PC-3 (cell line): Measurements from ENCODE around the gene CFTR.

Source experiments
- EZH2 ChIP-seq: fragments of 300-600 bp; sonication (generic); IDR thresholded peaks from one replicate; pipeline ENCODE4 v1.6.1; 2017; ENCODE audit warnings: antibody characterized with exemption, mild to moderate bottlenecking, low read length; ENCODE audit not compliant: unreplicated experiment
- EZH2phosphoT487 ChIP-seq: fragments of 300-600 bp; sonication (generic); IDR thresholded peaks from 2 replicates; pipeline ENCODE4 v1.6.1; 2018; ENCODE audit warnings: mild to moderate bottlenecking, antibody characterized with exemption, low read length, borderline replicate concordance
- TF ChIP-seq, protein P1 (sequence below): fragments of 300-600 bp; sonication (generic); conservative IDR thresholded peaks from 2 replicates; pipeline ENCODE4 v1.5.1; 2017; ENCODE audit warnings: antibody characterized with exemption, low read depth, mild to moderate bottlenecking, low read length

DNA sequence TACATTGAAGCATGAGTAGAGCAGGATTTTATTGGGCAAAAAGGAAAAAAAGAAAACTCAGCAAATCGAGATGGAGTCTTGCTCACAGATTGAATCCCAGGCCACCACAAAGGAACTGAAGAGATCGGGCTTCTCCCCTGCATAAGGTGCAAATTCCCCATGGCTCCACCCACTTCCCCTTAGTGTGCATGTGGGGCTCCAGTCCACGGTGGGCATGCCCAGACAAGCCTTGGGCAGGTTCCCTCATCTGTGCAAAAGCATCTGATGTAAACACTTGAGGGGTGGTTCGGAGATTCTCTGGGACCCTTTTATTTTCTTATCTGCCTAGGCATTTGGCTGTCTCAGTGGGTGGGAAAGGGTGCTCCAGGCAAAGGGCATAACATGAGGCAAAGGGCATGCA is 150.7 kb downstream of the CFTR start:
- TF ChIP-seq, protein P1, sequence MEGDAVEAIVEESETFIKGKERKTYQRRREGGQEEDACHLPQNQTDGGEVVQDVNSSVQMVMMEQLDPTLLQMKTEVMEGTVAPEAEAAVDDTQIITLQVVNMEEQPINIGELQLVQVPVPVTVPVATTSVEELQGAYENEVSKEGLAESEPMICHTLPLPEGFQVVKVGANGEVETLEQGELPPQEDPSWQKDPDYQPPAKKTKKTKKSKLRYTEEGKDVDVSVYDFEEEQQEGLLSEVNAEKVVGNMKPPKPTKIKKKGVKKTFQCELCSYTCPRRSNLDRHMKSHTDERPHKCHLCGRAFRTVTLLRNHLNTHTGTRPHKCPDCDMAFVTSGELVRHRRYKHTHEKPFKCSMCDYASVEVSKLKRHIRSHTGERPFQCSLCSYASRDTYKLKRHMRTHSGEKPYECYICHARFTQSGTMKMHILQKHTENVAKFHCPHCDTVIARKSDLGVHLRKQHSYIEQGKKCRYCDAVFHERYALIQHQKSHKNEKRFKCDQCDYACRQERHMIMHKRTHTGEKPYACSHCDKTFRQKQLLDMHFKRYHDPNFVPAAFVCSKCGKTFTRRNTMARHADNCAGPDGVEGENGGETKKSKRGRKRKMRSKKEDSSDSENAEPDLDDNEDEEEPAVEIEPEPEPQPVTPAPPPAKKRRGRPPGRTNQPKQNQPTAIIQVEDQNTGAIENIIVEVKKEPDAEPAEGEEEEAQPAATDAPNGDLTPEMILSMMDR: no peak
- TF ChIP-seq EZH2 (no peak), EZH2phosphoT487 (no peak)
